Measurements from ENCODE around the gene MCRIP2. TPM values are rescaled to one million over a fixed set of nuclear protein-coding genes. Genes with fewer than 3 reads are reported as not detected.

MCRIP2 gene
- total and polyA plus RNA-seq, 2 experiments from 2014 or later: 64.3 to 67.7 TPM

GRCh38 chr16:672371-672770 lies 30.7 kb downstream of the MCRIP2 start:
- peaks cover 16% of the 10 kb centered on the region for H3K79me2 ChIP-seq (replicated peaks; ENCODE audit: insufficient read depth)
- Mint-ChIP-seq H3K27me3 (ENCODE audit: insufficient read depth, low read depth, poor library complexity) (peaks cover 6% of the 10 kb centered on the region), H3K4me1 (peaks cover 12% of the 10 kb centered on the region; the same call in 2 of the 3 replicates), H3K27ac (no peak overlapping the region), H3K4me3 (no peak overlapping the region), H3K36me3 (ENCODE audit: low read depth) (peaks cover 21% of the 10 kb centered on the region), H3K9me3 (no peaks in the 10 kb centered on the region; the same call in 2 of the 3 replicates)
- peaks cover 8% of the 10 kb centered on the region; the same call in 1 of the 2 replicates for H3K4me1 ChIP-seq (ENCODE audit: insufficient read depth)
- H2AFZ ChIP-seq: no peak overlapping the region
- no peak for TF ChIP-seq CREB1 (CRISPR knock-in tag; IDR thresholded peaks at IDR 0.05; ENCODE audit: low read depth)
- TF ChIP-seq, protein P1, sequence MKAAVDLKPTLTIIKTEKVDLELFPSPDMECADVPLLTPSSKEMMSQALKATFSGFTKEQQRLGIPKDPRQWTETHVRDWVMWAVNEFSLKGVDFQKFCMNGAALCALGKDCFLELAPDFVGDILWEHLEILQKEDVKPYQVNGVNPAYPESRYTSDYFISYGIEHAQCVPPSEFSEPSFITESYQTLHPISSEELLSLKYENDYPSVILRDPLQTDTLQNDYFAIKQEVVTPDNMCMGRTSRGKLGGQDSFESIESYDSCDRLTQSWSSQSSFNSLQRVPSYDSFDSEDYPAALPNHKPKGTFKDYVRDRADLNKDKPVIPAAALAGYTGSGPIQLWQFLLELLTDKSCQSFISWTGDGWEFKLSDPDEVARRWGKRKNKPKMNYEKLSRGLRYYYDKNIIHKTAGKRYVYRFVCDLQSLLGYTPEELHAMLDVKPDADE (IDR thresholded peaks at IDR 0.05): no peak
- TF ChIP-seq, protein P2, sequence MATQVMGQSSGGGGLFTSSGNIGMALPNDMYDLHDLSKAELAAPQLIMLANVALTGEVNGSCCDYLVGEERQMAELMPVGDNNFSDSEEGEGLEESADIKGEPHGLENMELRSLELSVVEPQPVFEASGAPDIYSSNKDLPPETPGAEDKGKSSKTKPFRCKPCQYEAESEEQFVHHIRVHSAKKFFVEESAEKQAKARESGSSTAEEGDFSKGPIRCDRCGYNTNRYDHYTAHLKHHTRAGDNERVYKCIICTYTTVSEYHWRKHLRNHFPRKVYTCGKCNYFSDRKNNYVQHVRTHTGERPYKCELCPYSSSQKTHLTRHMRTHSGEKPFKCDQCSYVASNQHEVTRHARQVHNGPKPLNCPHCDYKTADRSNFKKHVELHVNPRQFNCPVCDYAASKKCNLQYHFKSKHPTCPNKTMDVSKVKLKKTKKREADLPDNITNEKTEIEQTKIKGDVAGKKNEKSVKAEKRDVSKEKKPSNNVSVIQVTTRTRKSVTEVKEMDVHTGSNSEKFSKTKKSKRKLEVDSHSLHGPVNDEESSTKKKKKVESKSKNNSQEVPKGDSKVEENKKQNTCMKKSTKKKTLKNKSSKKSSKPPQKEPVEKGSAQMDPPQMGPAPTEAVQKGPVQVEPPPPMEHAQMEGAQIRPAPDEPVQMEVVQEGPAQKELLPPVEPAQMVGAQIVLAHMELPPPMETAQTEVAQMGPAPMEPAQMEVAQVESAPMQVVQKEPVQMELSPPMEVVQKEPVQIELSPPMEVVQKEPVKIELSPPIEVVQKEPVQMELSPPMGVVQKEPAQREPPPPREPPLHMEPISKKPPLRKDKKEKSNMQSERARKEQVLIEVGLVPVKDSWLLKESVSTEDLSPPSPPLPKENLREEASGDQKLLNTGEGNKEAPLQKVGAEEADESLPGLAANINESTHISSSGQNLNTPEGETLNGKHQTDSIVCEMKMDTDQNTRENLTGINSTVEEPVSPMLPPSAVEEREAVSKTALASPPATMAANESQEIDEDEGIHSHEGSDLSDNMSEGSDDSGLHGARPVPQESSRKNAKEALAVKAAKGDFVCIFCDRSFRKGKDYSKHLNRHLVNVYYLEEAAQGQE (IDR thresholded peaks at IDR 0.05; ENCODE audit: unreplicated experiment): no peak
- TF ChIP-seq EZH2 (IDR thresholded peaks at IDR 0.05; ENCODE audit: low read depth, unreplicated experiment): no peak
- no peak for TF ChIP-seq EZH2phosphoT487 (IDR thresholded peaks at IDR 0.05; ENCODE audit: unreplicated experiment)
- TF ChIP-seq ZNF114 (CRISPR knock-in tag; IDR thresholded peaks at IDR 0.05): no peak
- TF ChIP-seq POLR2AphosphoS5 (IDR thresholded peaks at IDR 0.05; ENCODE audit: low read depth): no peak
- TF ChIP-seq, protein P3, sequence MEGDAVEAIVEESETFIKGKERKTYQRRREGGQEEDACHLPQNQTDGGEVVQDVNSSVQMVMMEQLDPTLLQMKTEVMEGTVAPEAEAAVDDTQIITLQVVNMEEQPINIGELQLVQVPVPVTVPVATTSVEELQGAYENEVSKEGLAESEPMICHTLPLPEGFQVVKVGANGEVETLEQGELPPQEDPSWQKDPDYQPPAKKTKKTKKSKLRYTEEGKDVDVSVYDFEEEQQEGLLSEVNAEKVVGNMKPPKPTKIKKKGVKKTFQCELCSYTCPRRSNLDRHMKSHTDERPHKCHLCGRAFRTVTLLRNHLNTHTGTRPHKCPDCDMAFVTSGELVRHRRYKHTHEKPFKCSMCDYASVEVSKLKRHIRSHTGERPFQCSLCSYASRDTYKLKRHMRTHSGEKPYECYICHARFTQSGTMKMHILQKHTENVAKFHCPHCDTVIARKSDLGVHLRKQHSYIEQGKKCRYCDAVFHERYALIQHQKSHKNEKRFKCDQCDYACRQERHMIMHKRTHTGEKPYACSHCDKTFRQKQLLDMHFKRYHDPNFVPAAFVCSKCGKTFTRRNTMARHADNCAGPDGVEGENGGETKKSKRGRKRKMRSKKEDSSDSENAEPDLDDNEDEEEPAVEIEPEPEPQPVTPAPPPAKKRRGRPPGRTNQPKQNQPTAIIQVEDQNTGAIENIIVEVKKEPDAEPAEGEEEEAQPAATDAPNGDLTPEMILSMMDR (conservative IDR thresholded peaks at IDR 0.05; ENCODE audit: low read depth in 2 of 2): no peak
- TF ChIP-seq STAT1 (IDR thresholded peaks at IDR 0.05; ENCODE audit: unreplicated experiment): no peak
- no peak for TF ChIP-seq NANOG (IDR thresholded peaks at IDR 0.05; ENCODE audit: borderline replicate concordance)
- TF ChIP-seq JUNB (IDR thresholded peaks at IDR 0.05; ENCODE audit: unreplicated experiment): no peak
- H3K4me2 ChIP-seq: no peak overlapping the region
- no peak for DNase-seq (ENCODE audit: low spot score)
- peaks cover 21% of the 10 kb centered on the region; the same call in 1 of the 2 replicates for H3F3A ChIP-seq (replicated peaks; ENCODE audit: low read depth)
- H3K9me2 ChIP-seq (ENCODE audit: insufficient read depth): no peaks in the 10 kb centered on the region
- no peak overlapping the region for H3K27ac ChIP-seq (ENCODE audit: low read depth)
- H3K36me3 ChIP-seq (ENCODE audit: insufficient read depth): peaks cover 11% of the 10 kb centered on the region; the same call in 1 of the 2 replicates
- H4K20me1 ChIP-seq (replicated peaks; ENCODE audit: insufficient read depth): peaks cover 3% of the 10 kb centered on the region
- no peak overlapping the region for H3K4me3 ChIP-seq
- ATAC-seq: no peak
- H3K27me3 ChIP-seq (ENCODE audit: insufficient read depth): no peaks in the 10 kb centered on the region

All from GM23338 (cell line).